Loucy (cell line): ENCODE measurements around the gene ELL.

Experiments
- H2AFZ ChIP-seq: fragments of 200-600 bp; sonication (generic); 2 replicates; pipeline ENCODE4 v1.6.0; 2016; ENCODE audit warnings: antibody characterized with exemption, mild to moderate bottlenecking, low read length, moderate library complexity
- H3F3A ChIP-seq: fragments of 200-600 bp; 2 replicates; pipeline ENCODE4 v1.6.0; 2016; ENCODE audit warnings: antibody characterized with exemption, low read depth, mild to moderate bottlenecking
- H3K27me3 ChIP-seq: fragments of 200-600 bp; sonication (generic); 2 replicates; pipeline ENCODE4 v1.6.1; 2014; ENCODE audit warnings: low read length, mild to moderate bottlenecking; ENCODE audit not compliant: insufficient read depth, poor library complexity, severe bottlenecking
- H3K36me3 ChIP-seq: fragments of 200-600 bp; sonication (generic); 2 replicates; pipeline ENCODE4 v1.6.1; 2016; ENCODE audit warnings: low read length; ENCODE audit not compliant: insufficient read depth
- H3K4me1 ChIP-seq: fragments of 200-600 bp; sonication (generic); 2 replicates; pipeline ENCODE4 v1.5.1; 2014; ENCODE audit warnings: low read length, mild to moderate bottlenecking; ENCODE audit not compliant: insufficient read depth, poor library complexity, severe bottlenecking
- H3K4me2 ChIP-seq: fragments of 200-600 bp; sonication (generic); 2 replicates; pipeline ENCODE4 v1.6.0; 2014; ENCODE audit warnings: antibody characterized with exemption, low read length, low read depth, mild to moderate bottlenecking; ENCODE audit not compliant: poor library complexity, severe bottlenecking
- H3K4me3 ChIP-seq: fragments of 200-600 bp; sonication (generic); 2 replicates; pipeline ENCODE4 v1.5.1; 2014; ENCODE audit warnings: low read length, mild to moderate bottlenecking, mixed read lengths; ENCODE audit not compliant: poor library complexity, severe bottlenecking
- H3K79me2 ChIP-seq: fragments of 200-600 bp; sonication (generic); 2 replicates; pipeline ENCODE4 v1.6.1; 2014; ENCODE audit warnings: low read length; ENCODE audit not compliant: insufficient read depth
- H3K9ac ChIP-seq: fragments of 200-600 bp; sonication (generic); 2 replicates; pipeline ENCODE4 v1.6.0; 2014; ENCODE audit warnings: mild to moderate bottlenecking, low read depth, low read length, moderate library complexity; ENCODE audit not compliant: poor library complexity, severe bottlenecking
- H3K9me2 ChIP-seq: fragments of 200-600 bp; sonication (generic); replicated peaks from 2 replicates; pipeline ENCODE4 v1.6.1; 2016; ENCODE audit warnings: low read depth, low read length, mixed read lengths
- H3K9me3 ChIP-seq: fragments of 200-600 bp; sonication (generic); 2 replicates; pipeline ENCODE4 v1.6.1; 2014; ENCODE audit warnings: mild to moderate bottlenecking, antibody characterized with exemption, low read length, low read depth; ENCODE audit not compliant: insufficient read depth
- H4K20me1 ChIP-seq: fragments of 200-600 bp; sonication (generic); 2 replicates; pipeline ENCODE4 v1.6.0; 2014; ENCODE audit warnings: antibody characterized with exemption, low read length, mild to moderate bottlenecking; ENCODE audit not compliant: insufficient read depth, poor library complexity, severe bottlenecking
- EZH2phosphoT487 ChIP-seq: fragments of 200-600 bp; IDR thresholded peaks from 2 replicates; pipeline ENCODE4 v1.6.1; 2018; ENCODE audit warnings: antibody characterized with exemption, mild to moderate bottlenecking, moderate library complexity, borderline replicate concordance
- TF ChIP-seq, protein P1 (sequence below): fragments of 200-600 bp; sonication (generic); conservative IDR thresholded peaks from 2 replicates; pipeline ENCODE4 v1.5.1; 2014; ENCODE audit warnings: mild to moderate bottlenecking, antibody characterized with exemption, low read length

ELL gene

GRCh38 chr19:18436671-18437490 is 85.0 kb downstream of the ELL start:
- no peaks in the 10 kb centered on the region for H3K27me3 ChIP-seq
- H3F3A ChIP-seq: peaks cover 8% of the 10 kb centered on the region; the same call in 1 of the 2 replicates
- H3K9me3 ChIP-seq: no peaks in the 10 kb centered on the region
- H4K20me1 ChIP-seq: no peaks in the 10 kb centered on the region
- peak overlapping the region; percentile 94 for H2AFZ ChIP-seq
- TF ChIP-seq EZH2phosphoT487: no peak
- TF ChIP-seq, protein P1, sequence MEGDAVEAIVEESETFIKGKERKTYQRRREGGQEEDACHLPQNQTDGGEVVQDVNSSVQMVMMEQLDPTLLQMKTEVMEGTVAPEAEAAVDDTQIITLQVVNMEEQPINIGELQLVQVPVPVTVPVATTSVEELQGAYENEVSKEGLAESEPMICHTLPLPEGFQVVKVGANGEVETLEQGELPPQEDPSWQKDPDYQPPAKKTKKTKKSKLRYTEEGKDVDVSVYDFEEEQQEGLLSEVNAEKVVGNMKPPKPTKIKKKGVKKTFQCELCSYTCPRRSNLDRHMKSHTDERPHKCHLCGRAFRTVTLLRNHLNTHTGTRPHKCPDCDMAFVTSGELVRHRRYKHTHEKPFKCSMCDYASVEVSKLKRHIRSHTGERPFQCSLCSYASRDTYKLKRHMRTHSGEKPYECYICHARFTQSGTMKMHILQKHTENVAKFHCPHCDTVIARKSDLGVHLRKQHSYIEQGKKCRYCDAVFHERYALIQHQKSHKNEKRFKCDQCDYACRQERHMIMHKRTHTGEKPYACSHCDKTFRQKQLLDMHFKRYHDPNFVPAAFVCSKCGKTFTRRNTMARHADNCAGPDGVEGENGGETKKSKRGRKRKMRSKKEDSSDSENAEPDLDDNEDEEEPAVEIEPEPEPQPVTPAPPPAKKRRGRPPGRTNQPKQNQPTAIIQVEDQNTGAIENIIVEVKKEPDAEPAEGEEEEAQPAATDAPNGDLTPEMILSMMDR: no peak
- H3K4me1 ChIP-seq: peaks cover 7% of the 10 kb centered on the region
- H3K4me3 ChIP-seq: peak overlapping the region; percentile 75
- H3K79me2 ChIP-seq: no peaks in the 10 kb centered on the region
- peak overlapping the region; percentile 94 for H3K4me2 ChIP-seq
- H3K9me2 ChIP-seq: no peaks in the 10 kb centered on the region
- peak overlapping the region; percentile 69 for H3K9ac ChIP-seq
- H3K36me3 ChIP-seq: no peaks in the 10 kb centered on the region

DNA sequence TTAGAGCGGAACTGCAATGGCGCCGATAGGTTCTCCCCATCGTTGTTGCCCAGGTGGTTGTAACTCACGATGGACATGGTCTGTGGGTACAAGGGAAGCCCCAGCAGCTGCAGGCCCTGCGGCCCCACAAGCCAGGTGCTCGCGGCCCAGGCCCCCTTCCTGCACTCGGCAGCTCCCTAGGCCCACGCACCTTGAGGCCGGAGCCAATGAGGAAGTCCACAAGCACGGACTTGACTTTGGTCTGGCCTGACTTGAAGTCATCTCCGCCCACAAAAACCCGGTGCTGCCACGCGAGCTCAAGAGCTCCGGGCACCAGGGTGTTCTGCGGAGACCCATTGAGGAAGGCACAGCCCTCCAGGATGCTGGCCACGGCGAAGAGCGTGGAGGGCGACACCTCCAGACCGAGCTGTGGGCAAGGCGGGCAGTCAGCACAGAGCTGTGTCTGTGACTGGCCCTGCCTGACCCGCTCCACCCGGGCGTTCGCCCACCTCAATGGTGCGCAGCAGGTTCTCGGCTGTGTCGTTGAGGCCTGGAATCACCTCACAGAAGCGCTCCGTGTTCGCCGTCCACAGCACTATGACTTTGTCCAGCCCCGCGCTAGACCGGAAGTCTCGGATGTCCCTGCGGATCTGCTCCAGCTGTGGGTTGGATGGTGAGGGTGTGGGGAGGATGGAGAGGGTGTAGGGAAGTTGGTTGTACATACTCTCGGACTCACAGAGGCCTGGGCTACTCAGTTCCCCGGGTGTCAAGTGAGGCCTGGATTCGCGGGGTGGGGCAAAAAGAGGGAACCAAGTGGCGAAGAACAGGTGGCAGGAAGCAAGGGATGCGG is 85.8 kb downstream of the ELL start:
- Histone ChIP-seq H3K4me2 (peak overlapping the region; percentile 94), H4K20me1 (no peaks in the 10 kb centered on the region)

DNA sequence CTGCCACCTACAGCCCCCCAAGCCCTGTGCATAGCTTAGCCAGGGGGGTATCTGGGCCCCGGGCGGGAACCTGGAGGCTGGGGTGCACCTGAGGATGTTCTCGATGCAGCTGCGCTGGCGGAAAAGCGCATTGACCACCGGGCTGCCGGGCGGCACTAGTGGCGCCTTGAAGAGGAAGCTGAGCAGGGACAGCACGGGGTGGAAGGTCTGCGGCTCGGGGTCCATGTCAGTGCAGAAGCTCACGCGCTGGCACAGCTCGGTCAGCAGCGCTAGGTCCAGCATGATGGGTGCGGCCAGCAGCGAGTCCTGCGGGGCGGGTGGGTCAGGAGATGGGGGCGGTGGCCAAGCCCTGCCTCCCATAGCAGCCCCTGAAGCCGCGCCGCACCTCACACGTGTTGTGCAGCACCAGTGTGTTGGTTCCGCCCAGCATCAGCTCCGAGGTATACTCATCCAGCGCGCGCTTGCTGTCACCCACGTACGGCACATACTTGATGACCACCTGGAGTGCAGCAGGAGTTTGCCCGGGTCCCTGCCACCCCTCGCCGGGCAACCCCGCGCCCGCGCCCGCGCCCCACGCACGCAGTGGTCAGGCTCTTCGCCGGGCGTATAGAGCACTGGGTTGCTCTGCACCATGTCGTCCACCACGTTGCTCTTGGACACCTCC is 86.6 kb downstream of the ELL start:
- peaks cover 8% of the 10 kb centered on the region; the same call in 1 of the 2 replicates for H3F3A ChIP-seq
- no peaks in the 10 kb centered on the region for H3K9me2 ChIP-seq
- H3K9me3 ChIP-seq: no peaks in the 10 kb centered on the region
- TF ChIP-seq, protein P1: no peak
- no peak for TF ChIP-seq EZH2phosphoT487
- H3K9ac ChIP-seq: no peak overlapping the region
- H3K27me3 ChIP-seq: no peaks in the 10 kb centered on the region
- peaks cover 4% of the 10 kb centered on the region; the same call in 1 of the 2 replicates for H3K79me2 ChIP-seq
- H2AFZ ChIP-seq: no peak overlapping the region
- no peaks in the 10 kb centered on the region for H3K36me3 ChIP-seq
- no peaks in the 10 kb centered on the region for H4K20me1 ChIP-seq
- H3K4me3 ChIP-seq: no peak overlapping the region
- H3K4me2 ChIP-seq: no peak overlapping the region
- peaks cover 10% of the 10 kb centered on the region for H3K4me1 ChIP-seq

More for the DNA sequence above, 85.8 kb downstream of the ELL start:
- H3K9ac ChIP-seq: peak overlapping the region; percentile 69
- no peaks in the 10 kb centered on the region for H3K27me3 ChIP-seq
- H3K79me2 ChIP-seq: no peaks in the 10 kb centered on the region
- H3K9me3 ChIP-seq: no peaks in the 10 kb centered on the region
- H3F3A ChIP-seq: peaks cover 8% of the 10 kb centered on the region; the same call in 1 of the 2 replicates
- no peaks in the 10 kb centered on the region for H3K36me3 ChIP-seq
- TF ChIP-seq EZH2phosphoT487: no peak
- TF ChIP-seq, protein P1: no peak
- H2AFZ ChIP-seq: no peak overlapping the region
- H3K4me3 ChIP-seq: peak overlapping the region; percentile 75
- no peaks in the 10 kb centered on the region for H3K9me2 ChIP-seq
- peaks cover 7% of the 10 kb centered on the region for H3K4me1 ChIP-seq
